GM12878 (cell line): ENCODE results near the gene MYLK4. TPM values are rescaled to one million over a fixed set of nuclear protein-coding genes. Genes with fewer than 3 reads are reported as not detected.

Source experiments
- ATAC-seq: fragments of 200-7000 bp; cut with Tn5 transposase; 3 replicates; pipeline ENCODE4 v1.9.1; 2020; ENCODE audit warnings: mild to moderate bottlenecking, moderate library complexity
- BruUV-seq: library from RNA; stranded (reverse); fragments of 400-500 nt; replicated peaks from 2 replicates; lab custom pipeline; 2021; lab: Mats Ljungman, UMichigan
- CTCF ChIA-PET: fragments of 300-600 bp; sonication (Branson Sonifier 250); formaldehyde crosslinking; extraction: SDS; loops from one replicate; lab custom pipeline; 2021; ENCODE audit warnings: inconsistent platforms; lab: Yijun Ruan, JAX
- POLR2A ChIA-PET: fragments of 350-600 bp; formaldehyde crosslinking; extraction: SDS; loops from one replicate; lab custom pipeline; 2021; ENCODE audit warnings: inconsistent platforms; lab: Charles Lee
- RAD21 ChIA-PET: fragments of 300-600 bp; sonication (Branson Sonifier 250); formaldehyde crosslinking; loops from one replicate; lab custom pipeline; 2023; ENCODE audit warnings: antibody characterized with exemption; ENCODE audit not compliant: unreplicated experiment; lab: Charles Lee
- SMC1A ChIA-PET: fragments of 300-600 bp; sonication (Branson Sonifier 250); formaldehyde crosslinking; loops from one replicate; lab custom pipeline; 2023; ENCODE audit not compliant: unreplicated experiment, uncharacterized antibody; lab: Charles Lee
- DNase-seq: peaks from one replicate; pipeline ENCODE4 v3.0.0-alpha.2; 2011; ENCODE audit warnings: low read depth, low spot score
- FAIRE-seq: peaks from 3 replicates; lab custom pipeline; 2011; peaks lifted over from hg19 to GRCh38; lab: Jason Lieb, UNC
- H2AFZ ChIP-seq: 2 replicates; pipeline ENCODE4 v1.6.0; 2011; ENCODE audit warnings: low read depth, low read length, control low read depth; ENCODE audit not compliant: control insufficient read depth
- H3K27ac ChIP-seq: 2 replicates; pipeline ENCODE4 v1.5.1; 2011; ENCODE audit warnings: control low read depth; ENCODE audit not compliant: control insufficient read depth, insufficient read depth
- H3K27me3 ChIP-seq, 2 experiments: replicated peaks in 1 of 2; 2 replicates each; pipeline versions ENCODE4 v1.6.0 to v1.6.1; 2011; ENCODE audit warnings: low read length in 1 of 2; ENCODE audit not compliant: control insufficient read depth in 2 of 2, insufficient read depth in 2 of 2
- H3K36me3 ChIP-seq, 2 experiments: 2 replicates each; pipeline ENCODE4 v1.5.1; 2011; ENCODE audit warnings: low read length in 1 of 2; ENCODE audit not compliant: control insufficient read depth in 2 of 2, insufficient read depth in 2 of 2
- H3K4me1 ChIP-seq: 2 replicates; pipeline ENCODE4 v1.6.1; 2011; ENCODE audit warnings: mild to moderate bottlenecking, low read length, moderate library complexity, mixed read lengths; ENCODE audit not compliant: control insufficient read depth, insufficient read depth
- H3K4me2 ChIP-seq: 2 replicates; pipeline ENCODE4 v1.6.0; 2011; ENCODE audit warnings: control low read depth; ENCODE audit not compliant: control insufficient read depth, insufficient read depth
- H3K4me3 ChIP-seq: fragments of 200-600 bp; sonication (generic); 2 replicates; pipeline ENCODE4 v1.5.1; 2016
- H3K79me2 ChIP-seq: 2 replicates; pipeline ENCODE4 v1.6.0; 2011; ENCODE audit warnings: low read length; ENCODE audit not compliant: control insufficient read depth, insufficient read depth
- H3K9ac ChIP-seq: 2 replicates; pipeline ENCODE4 v1.8.0; 2011; ENCODE audit warnings: low read length, control low read depth, mixed read lengths; ENCODE audit not compliant: control insufficient read depth, insufficient read depth
- H3K9me3 ChIP-seq: replicated peaks from 3 replicates; pipeline ENCODE4 v1.5.1; 2011; ENCODE audit warnings: mild to moderate bottlenecking, low read length; ENCODE audit not compliant: control insufficient read depth, insufficient read depth
- H4K20me1 ChIP-seq: 2 replicates; pipeline ENCODE4 v1.6.0; 2011; ENCODE audit not compliant: control insufficient read depth, insufficient read depth
- FOXM1 ChIP-seq: IDR thresholded peaks from 2 replicates; pipeline ENCODE4 v1.6.1; 2012; ENCODE audit warnings: low read depth, mild to moderate bottlenecking, inconsistent platforms, low read length, moderate library complexity
- NR2C1 ChIP-seq: fragments of 450-650 bp; IDR thresholded peaks from 2 replicates; pipeline ENCODE4 v1.6.1; 2017; ENCODE audit warnings: antibody characterized with exemption, mild to moderate bottlenecking, moderate library complexity
- RELA ChIP-seq: fragments of 450-650 bp; IDR thresholded peaks from 2 replicates; pipeline ENCODE4 v1.8.0; 2014; ENCODE audit warnings: borderline replicate concordance; ENCODE audit not compliant: partially characterized antibody
- SPI1 ChIP-seq: IDR thresholded peaks from 2 replicates; pipeline ENCODE4 v1.6.1; 2011; ENCODE audit warnings: low read depth, mild to moderate bottlenecking, low read length, moderate library complexity, borderline replicate concordance; ENCODE audit not compliant: insufficient read depth
- SUZ12 ChIP-seq: fragments of 200-600 bp; sonication (generic); IDR thresholded peaks from one replicate; pipeline ENCODE4 v1.6.1; 2018; ENCODE audit warnings: antibody characterized with exemption, mild to moderate bottlenecking; ENCODE audit not compliant: unreplicated experiment
- YY1 ChIP-seq: IDR thresholded peaks from 2 replicates; pipeline ENCODE4 v1.6.1; 2011; ENCODE audit warnings: low read depth, mild to moderate bottlenecking, low read length
- WGBS: methylation state at CpG from one replicate; pipeline ENCODE4 v1.1.6; 2016; ENCODE audit warnings: low lambda C conversion rate; ENCODE audit not compliant: insufficient replicate concordance, insufficient coverage; ENCODE audit errors: missing lambda C conversion rate; 5-methylcytosine and 5-hydroxymethylcytosine counted together
- in situ Hi-C: fragments of 300-500 bp; cut with MboI; formaldehyde crosslinking; loops from 9 replicates; pipeline ENCODE4 v1.14.3; 2018; ENCODE audit warnings: mixed read lengths
- intact Hi-C: fragments of 100-400 bp; cut with micrococcal nuclease; formaldehyde crosslinking; loops from one replicate; pipeline ENCODE4 v1.14.2; 2022; ENCODE audit not compliant: unreplicated experiment
- polyA plus RNA-seq, 11 experiments: library from polyadenylated mRNA; depleted of rRNA in 4 of 11; unstranded in 6 of 11; stranded (reverse) in 5 of 11; fragments of >200 nt; fragmentation: Nextera tagmentation in 4 of 11; fragmentation: Illumina TruSeq in 1 of 11; extraction: Ambion mirVana in 4 of 11; extraction: Trizol in 1 of 11; gene quantifications; 1 replicate in 1 of 11; 2 replicates in 10 of 11; pipeline versions ENCODE4 v1.2.1 to v1.2.3, GENCODE V29; 2011 to 2016; ENCODE audit warnings: inconsistent platforms in 2 of 11, missing spikeins in 2 of 11, low read depth in 1 of 11
- total RNA-seq, 4 experiments: library from RNA; depleted of rRNA in 3 of 4; stranded (reverse); fragments of >200 nt in 3 of 4; fragmentation: Illumina TruSeq in 1 of 4; extraction: Trizol in 1 of 4; gene quantifications; 2 replicates each; pipeline versions ENCODE4 v1.2.1 to v1.2.3, GENCODE V29; 2013 to 2021

The MYLK4 gene
- total and polyA plus RNA-seq, 10 of the 15 experiments (the other 5 are each of a cell fraction or from before 2014, with no cell fraction given) = under 0.01 to 0.09 (median 0.05) TPM; not detected in 1

DNA sequence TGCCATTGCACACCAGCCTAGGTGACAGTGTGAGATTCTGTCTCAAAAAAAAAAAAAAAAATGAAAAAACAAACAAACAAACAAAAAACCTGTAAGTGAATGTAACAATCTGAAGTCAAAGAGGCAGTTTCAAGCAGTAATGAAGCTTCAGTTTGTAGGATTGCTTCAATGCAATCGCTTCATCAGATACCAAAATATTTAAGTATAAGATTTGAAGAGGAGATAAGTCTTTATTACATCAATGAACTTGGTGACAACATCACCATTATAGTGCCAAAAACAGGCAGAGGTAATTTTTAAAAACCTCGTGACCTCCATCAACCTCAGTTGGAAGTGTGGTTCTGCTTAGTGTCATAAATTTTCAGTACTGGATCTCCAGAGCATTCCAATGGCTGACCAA, 74.7 kb downstream of the MYLK4 start:
- POLR2A ChIA-PET = no interaction called here
- DNase-seq (no peak), FAIRE-seq (no peak)

DNA sequence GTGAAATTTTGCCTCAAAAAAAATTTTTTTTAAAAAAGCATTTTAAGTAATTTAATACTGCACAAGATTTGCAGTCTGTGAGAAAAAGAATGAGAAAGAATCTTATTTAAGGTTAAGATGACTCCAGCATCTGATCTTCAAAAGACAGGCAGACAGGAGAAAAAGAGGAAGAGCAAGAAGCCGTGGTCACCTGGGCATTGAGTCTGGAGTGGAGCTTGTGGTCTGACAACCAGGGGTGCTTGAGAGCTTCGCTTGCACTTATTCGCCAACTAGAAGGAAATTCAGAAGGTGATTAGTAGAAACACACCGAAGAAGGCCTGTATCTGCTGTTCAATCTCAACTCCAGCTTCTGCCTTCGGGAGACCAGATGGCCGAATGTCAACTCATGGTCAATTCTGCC, 75.9 kb downstream of the MYLK4 start:
- DNase-seq = no peak
- ChIA-PET SMC1A (no interaction called here), POLR2A (no interaction called here), CTCF (no interaction called here), RAD21 (no interaction called here)
- Histone ChIP-seq H3K27me3 (no peaks in the 10 kb centered on the region), H3K4me1 (no peaks in the 10 kb centered on the region), H3K36me3 (no peaks in the 10 kb centered on the region), H3K9me3 (no peaks in the 10 kb centered on the region), H3K27ac (no peak overlapping the region), H3K4me3 (no peak overlapping the region), H2AFZ (no peak overlapping the region), H3K79me2 (no peaks in the 10 kb centered on the region), H3K4me2 (no peak overlapping the region), H4K20me1 (no peaks in the 10 kb centered on the region), H3K9ac (no peak overlapping the region)
- in situ Hi-C loops = no loop called here
- TF ChIP-seq SPI1 (peak; percentile 47; the same call in 1 of the 2 replicates), NR2C1 (no peak)
- FAIRE-seq = no peak
- WGBS = 62% methylated on average over 6 of the region's 6 CpGs
- intact Hi-C loops = no loop called here
- no peak for ATAC-seq
- no TSS peak for BruUV-seq

More for the DNA sequence above, 74.7 kb downstream of the MYLK4 start:
- ChIA-PET CTCF (interaction anchor here (0.6 kb wide), 1 partner anchor 46 kb away, joined by 3 read pairs; no protein-coding TSS in a partner anchor), SMC1A (no interaction called here), RAD21 (no interaction called here)
- H3K27ac ChIP-seq = no peak overlapping the region
- H3K36me3 ChIP-seq = no peaks in the 10 kb centered on the region
- no peak overlapping the region for H3K9ac ChIP-seq
- H3K27me3 ChIP-seq = no peaks in the 10 kb centered on the region
- no peaks in the 10 kb centered on the region for H3K79me2 ChIP-seq
- H3K4me2 ChIP-seq = no peak overlapping the region
- TF ChIP-seq FOXM1 (no peak), SUZ12 (no peak), RELA (no peak), YY1 (no peak)
- no peaks in the 10 kb centered on the region for H3K9me3 ChIP-seq
- 42% methylated on average over 2 of the region's 2 CpGs for WGBS
- in situ Hi-C loops (no loop called here), intact Hi-C loops (no loop called here)
- H4K20me1 ChIP-seq = no peaks in the 10 kb centered on the region
- BruUV-seq = no TSS peak
- H2AFZ ChIP-seq = no peak overlapping the region
- H3K4me1 ChIP-seq = no peaks in the 10 kb centered on the region
- ATAC-seq = no peak
- H3K4me3 ChIP-seq = no peak overlapping the region
